Activated CD4-positive, alpha-beta T cell treated with anti-CD3 and anti-CD28 coated beads, Interleukin-2, amount 50 U/mL, for 4 hours (primary cell): ENCODE data around the gene MUCL1.
"Not testable (repeated sequence)": the region's sequence is repeated elsewhere in the genome, so short reads cannot be mapped to it uniquely, and the experiment has no call there.

ENCODE experiments used
- DNase-seq, 2 experiments: peaks; one replicate each; pipeline ENCODE4 v3.0.0-alpha.2; 2020

The MUCL1 gene, protein sequence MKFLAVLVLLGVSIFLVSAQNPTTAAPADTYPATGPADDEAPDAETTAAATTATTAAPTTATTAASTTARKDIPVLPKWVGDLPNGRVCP

DNA sequence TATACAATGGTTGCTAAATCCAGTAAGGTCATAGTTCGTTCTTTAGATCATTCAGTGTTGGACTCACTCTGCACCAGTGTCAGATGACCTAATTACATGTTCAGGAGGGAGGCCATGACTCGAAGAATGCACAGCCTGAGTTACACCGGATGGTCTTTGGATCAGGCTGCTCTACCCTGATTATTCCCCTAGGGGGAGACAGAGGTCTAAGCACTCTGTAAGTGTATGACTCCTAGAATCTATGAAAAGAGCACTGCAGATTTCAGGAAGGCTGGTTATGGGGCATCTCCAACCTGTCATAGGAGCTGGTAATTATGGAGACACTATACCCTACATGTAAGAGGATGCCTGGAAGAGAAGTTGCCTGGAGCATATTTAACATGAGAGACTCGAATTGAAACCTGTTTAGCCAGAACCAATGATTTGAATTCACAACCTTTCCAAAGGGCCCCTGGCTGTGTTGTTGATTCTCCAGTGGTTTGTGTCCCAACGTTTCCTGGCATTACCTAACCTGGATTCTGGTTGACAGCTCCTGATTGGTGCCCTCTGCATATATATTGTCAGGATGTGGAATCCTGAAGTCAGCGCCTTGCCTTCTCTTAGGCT lies at the start of gene MUCL1:
TSS of gene MUCL1 (plus strand) at position 584 of the 606 bp plus-strand sequence. CDS start 67 bp downstream, outside the sequence.
- peak; percentile 69 to 72 for DNase-seq

DNA sequence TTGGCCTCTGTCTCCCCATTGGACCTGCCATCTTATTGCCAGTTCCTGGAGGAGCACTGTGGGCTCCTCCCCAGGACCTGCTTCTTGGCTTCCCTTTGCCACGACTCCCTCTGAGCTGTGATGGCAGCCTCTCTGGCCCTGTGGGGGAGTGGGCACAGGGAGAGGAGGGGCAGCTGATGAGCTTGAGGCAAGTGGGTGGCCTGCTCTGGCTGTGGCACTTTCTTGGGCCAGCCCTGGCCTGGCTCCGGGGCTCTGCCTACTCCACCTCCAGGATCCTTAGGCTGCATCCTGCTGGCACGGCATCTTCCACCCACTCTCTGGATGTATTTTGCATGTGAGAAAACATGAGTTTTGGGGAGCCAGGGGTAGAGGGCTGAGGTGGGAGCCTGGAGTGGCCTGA lies 32.6 kb upstream of the MUCL1 start:
- DNase-seq = no peak

DNA sequence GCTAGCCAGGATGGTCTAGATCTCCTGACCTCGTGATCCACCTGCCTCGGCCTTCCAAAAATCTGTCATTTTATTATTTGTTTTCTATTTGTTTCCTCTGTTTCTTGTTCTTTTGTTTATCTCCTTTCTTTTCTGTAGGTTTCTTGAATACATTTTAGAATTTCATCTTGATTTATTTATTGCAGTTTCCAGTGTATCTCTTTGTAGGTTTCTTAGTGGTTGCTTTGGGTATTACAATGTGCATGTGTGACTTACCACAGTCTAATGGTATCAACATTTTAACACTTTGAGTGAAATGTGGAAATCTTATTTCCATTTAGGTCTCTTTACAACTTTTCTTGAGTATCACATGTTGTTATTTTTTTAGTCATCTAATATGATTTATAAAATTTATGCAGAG lies 29.9 kb upstream of the MUCL1 start:
- no peak for DNase-seq

DNA sequence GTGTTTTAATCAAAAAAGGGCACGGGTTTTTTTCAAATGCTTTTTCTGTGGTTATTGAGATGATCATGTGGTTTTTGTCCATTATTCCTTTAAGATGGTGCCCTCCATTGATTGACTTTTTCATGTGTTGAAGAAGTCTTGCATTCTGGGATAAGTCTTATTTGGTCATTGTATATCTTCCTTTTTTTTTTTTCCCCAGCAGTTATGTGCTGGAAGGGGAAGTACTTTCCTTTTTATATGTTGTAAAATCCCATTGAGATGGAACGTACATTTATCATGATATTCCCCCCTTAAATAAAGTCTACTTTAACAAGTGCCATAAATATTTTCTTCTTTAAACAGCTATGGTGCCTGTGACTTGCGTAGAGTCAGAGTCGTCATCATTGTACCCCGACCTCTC lies 24.8 kb upstream of the MUCL1 start:
- no peak for DNase-seq

DNA sequence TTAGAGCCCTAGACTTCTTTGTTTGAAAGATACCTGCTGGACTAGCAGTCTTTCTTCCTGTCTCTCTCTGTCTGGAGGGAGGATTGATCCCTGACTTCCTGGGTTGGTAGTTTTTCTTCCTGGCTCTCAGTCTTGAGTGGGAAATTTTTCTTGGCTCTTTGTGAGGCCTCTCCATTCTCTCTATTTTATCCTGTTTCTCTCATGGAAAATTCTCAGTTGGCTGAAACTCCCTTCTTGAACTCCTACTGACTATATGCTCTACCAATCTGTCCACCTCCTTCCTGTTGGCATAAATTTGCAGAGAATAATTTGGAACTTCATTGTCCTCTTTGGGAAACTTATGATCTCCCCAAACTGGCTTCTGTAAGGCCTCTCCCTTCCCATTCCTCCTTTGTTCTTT lies 24.1 kb upstream of the MUCL1 start:
- no peak for DNase-seq

DNA sequence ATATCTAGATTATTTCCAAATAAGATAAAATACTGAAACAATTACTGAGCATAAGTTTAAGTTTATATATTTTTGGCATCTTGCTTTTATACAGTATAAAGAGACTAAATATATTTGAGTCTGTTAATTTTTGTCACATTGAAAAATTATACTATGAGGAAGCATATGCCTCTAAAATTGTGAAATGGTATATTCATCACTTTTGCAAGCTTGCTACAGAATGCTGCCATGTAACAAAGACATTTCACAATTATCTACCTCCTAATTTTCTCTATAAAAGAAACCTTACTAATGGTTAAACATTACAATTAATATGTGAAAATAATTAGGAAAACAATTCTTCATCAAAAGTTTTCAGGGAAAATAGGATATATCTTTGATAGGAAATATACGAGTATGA lies 22.7 kb upstream of the MUCL1 start:
- no peak for DNase-seq

DNA sequence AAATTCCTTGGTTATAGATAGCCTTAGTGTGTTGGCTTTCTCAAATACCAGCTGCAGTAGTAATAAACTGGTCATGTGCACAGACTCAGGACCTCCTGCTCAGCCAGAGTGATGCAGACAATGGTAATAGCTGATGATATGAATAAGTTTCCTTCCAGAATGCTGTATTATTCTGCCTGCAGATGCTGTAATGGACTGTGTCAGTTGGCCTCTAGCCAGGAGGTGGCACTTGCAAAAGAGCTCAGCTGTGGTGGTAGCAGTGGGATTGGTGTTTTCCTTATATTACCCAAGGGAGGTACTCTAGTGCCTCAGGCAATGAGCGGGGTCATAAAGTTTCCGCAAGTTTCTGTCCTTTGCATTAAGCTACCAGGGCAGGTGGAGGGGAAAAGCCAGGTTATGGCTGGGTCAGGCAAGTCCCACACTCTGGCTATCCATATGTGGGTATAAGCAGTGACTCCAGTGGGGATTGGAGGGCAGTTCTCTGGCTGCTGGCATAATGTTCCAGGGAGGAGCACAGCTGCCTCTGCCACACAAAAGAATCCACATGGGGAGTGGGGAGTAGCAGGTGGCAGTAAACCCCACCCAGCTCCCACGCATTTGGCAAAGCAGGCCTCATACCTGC lies 14.0 kb upstream of the MUCL1 start:
- DNase-seq = no peak

DNA sequence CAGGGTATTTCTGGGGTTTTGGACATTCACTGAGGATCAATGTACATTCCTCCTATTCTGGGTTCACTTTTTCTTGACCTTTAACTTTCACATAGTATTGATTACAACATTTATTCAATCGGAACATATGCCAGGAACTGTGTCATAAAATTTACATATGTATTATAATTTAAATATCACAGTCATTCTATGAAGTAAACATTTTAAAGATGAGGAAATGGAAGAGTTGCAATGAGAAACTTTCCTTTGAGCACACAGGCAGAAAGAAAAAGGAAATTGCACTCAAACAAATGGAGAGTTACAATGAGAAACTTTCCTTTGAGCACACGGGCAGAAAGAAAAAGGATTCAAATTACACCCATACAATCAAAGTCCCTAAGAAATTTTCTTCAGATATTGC lies 3.1 kb downstream of the MUCL1 start:
- no peak for DNase-seq

DNA sequence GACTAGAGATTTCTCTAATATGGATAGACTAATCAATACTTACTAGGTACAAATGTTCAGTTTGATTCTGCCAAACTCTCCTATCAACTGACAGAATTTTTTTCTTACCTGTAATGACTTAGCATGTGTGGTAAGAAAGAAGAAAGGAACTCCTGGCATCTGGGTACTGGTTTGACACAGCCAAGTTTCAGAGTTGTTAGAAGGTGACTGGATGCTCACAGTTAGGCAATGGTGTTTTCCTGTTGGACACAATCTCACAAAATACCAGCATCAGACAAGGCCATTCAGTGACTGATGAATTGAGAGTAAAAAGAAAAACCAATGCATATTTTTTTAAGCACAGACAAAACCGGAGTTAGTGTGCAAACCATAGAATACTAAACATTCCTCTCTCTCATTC lies 4.2 kb downstream of the MUCL1 start:
- no peak for DNase-seq

DNA sequence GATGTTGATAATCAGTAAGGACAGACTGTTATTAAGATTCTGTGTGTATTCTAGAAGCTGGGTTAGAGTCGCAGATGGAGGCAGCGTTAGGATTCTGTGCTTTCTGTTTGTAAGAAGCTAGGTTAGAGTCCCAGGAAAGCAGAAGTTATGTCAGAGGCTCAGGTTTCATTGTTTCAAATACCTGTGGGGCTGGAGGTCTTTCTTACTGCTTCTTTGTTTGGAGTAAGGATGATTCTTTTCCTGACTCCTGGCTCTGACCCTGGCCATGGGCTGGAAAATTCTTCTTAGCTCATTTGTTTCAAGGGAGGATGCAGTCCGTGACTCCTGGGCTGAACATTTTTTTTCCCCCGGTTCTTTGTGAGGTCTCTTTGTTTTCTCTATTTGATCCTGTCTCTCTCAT lies 5.2 kb downstream of the MUCL1 start:
- no peak for DNase-seq

DNA sequence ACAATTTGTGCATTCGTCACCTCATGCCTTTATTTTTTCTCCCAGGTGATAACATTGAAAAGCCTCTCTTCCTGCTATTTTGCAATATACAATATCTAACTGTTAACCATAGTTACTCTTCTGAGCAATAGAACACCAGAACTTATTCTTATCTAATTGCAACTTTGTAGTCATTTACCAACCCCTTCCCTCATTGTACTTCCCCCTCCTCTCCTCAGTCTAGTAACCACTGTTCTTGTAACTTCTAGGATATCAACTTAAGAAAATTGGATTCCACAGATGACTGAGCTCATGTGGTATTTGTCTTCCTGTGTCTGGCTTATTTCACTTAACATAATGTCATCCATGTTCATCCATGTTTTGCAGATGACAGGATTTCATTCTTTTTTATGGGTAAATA lies 7.6 kb downstream of the MUCL1 start:
- no peak for DNase-seq

DNA sequence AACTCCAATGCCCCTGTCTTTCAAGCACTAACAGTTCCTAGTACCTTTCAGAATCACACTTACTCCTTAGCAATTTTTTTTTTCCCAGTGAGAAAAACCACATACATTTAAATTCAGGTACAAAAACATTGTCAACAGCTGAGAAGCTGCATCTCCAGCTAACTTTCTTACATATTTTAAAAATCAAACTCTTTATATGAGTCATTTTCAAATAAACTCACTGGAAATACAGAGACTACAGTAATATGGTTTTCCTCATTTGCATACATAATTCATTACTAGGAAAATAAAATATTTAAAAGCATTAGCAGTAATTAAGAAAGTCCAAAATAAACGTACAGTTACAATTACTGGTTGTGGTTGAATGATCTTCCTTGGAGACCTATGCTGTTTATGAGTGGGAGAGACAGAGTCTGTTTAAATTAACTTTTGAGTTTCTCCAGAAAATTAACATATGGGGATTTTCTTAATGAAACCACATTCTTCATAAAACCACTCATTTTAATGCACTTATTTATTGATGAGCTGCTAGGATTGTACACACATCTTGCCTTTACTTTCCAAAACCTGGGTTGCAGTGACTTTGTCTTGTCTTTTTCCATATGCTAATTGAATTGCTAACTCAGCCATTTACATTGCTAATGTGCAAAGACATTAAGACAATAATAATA lies 9.8 kb downstream of the MUCL1 start:
- no peak for DNase-seq

DNA sequence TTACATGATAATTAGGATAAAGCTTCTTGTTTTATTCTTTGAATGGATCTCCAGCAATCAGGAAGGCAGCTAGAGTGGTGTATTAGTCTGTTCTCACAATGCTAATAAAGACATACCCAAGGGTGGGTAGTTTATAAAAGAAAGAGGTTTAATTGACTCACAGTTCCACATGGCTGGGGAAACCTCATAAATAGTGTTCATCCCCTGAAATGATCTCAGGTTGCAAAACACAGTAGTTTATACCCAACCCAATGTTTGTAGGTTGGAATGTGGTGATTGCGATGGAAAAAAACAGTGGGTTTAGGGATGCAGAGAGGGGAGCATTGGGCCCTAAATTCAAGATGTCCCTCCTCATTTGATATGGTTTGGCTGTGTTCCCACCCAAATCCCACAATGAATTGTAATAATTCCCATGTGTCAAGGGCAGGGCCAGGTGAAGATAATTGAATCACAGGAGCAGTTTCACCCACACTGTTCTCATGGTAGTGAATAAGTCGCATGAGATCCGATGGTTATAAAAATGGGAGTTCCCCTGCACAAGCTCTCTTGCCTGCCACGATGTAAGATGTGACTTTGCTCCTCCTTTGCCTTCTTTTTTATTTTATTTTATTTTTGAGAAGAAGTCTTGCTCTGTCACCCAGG lies 11.5 kb downstream of the MUCL1 start:
- no peak for DNase-seq

DNA sequence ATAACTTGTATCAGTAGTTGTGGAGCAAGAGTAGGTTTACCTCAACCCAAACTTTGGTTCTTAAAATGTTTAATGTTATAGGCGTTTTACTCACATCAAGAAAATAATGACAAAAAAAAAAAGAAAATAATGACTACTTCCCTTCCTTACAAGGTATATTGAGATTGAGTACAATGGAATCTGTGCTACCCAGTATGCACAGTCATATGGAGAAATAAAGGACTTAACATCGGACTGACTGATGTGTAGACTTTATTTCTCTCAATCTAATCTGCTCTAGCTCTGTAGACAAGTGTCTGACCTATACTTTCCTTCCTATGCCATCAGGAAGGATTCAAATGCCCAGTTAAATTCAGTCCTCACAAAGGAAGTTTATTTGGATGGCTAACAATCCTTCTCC lies 14.4 kb downstream of the MUCL1 start:
- DNase-seq = no peak

DNA sequence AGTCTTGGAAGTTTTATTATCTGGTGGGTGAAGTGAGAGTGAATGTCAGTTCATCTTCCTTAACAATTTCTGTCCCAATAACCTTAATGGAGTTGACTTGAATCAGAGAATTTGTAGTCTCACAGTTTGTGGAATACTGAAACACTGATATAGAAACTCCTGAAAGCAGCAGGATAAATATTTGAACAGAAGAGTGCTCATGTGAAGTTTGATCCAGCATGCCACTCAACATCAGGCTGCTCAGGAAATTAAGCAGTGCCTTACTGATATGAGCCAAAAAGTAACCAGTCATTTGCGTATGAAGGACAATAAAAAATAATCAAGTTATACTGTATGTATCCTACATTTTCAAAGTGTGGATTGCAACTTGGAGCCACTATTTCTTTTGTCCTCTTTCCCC lies 15.7 kb downstream of the MUCL1 start:
- no peak for DNase-seq

DNA sequence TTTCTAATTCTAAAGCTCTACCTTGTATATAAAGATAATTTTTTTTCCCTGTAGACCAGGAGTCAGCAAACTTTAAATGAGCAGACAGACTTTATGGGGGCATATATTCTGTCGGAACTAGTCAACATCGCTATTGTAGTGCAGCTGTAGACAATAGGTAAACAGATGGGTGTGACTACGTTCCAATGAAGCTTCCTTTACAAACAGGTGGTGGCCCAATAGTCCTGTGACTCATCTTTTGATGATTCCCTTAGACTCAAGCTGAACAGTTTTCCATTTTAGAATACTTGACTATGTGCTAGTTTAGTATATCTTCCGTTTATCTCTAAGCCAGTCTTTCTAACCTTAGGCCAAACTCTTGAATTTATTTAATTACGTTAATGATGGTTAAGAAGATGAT lies 16.3 kb downstream of the MUCL1 start:
- DNase-seq = no peak

DNA sequence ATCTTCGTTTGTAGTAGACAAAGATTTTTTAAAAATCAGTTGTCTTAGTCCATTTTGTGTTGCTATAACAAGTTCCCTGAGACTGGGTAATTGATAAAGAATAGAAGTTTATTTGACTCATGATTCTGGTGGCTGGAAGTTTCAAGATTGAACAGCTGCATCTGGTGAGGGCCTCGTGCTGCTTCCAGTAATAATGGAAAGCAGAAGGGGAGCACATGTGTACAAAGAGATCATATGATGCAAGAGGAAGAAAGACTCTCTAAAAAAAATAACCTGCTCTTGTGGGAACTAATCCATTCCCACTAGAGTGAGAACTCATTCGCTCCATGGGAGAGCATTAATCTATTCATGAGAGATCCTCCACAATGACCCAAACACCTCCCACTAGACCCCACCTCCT lies 24.8 kb downstream of the MUCL1 start:
- no peak for DNase-seq

DNA sequence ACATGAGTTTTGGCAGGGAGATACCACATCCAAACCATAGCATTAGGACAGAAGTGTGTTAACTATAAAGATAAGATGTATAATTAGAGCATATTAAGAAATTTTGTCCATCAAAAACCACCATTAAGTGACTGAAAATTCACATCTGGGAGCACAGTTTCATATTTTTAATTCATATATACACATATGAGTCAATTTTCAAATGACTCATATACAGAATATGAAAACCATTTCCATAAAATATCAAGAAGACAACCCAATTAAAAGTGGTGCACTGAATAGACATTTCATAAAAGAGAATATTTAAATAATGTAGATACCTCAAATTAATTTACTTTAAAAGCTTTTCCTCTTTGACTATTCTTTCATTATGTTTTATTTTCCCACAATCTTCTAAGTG lies 25.3 kb downstream of the MUCL1 start:
- DNase-seq = no peak

DNA sequence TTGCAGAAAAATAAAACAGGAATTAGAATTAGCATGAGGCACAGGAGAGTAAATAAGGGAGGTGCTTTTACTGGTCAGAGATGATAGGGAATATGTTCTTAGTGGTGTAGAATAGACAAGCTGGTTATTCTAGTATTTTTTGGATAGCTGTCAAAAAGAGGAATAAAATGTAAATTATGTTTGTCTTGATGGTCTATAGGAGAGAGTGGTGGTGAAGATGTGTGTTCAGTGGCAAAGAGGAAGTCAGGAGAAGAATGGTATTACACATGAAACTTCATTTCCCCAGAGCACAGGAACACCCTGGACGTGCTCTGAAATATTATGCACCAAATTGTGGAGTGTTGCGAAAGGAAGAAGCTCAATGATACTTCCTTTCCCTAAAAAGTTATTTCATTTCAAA lies 27.8 kb downstream of the MUCL1 start:
- no peak for DNase-seq

DNA sequence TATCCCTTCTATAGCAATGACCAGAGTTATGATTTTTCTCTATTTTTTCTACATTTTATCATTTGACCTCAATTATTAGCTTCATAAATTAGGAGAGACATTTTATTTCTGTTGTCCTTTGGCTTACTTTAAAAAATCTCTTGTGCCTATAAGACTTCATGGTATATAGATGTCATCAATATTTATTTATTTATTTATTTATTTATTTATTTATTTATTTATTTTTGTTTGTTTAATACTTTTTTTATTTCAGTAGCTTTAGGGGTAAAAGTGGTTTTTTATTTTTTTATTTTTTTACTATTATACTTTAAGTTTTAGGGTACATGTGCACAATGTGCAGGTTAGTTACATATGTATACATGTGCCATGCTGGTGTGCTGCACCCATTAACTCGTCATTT lies 28.3 kb downstream of the MUCL1 start:
- not testable (repeated sequence) for DNase-seq

DNA sequence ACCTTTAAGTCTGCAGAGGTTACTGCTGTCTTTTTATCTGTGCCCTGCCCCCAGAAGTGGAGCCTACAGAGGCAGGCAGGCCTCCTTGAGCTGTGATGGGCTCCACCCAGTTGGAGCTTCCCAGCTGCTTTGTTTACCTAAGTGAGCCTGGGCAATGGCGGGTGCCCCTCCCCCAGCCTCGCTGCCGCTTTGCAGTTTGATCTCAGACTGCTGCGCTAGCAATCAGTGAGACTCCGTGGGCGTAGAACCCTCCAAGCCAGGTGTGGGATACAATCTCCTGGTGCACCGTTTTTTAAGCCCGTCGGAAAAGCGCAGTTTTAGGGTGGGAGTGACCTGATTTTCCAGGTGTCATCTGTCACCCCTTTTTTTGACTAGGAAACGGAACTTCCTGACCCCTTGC lies 34.1 kb downstream of the MUCL1 start:
- DNase-seq = not testable (repeated sequence)

DNA sequence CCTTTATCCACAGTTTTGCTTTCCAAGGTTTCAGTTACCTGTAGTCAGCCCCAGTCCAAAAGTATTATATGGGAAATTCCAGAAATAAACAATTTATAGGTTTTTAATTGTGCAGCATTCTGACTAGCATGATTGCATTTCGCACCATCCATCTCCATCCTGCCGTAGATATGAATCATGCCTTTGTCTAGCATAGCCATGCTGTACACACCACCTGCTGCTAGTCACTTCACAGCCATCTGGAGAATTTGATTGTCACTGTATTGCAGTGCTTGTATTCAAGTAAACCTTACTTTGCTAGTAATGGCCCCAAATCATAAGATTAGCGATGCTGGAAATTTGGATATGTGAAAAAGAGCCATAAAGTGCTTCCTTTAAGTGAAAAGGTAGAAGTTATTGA lies 36.0 kb downstream of the MUCL1 start:
- no peak for DNase-seq

DNA sequence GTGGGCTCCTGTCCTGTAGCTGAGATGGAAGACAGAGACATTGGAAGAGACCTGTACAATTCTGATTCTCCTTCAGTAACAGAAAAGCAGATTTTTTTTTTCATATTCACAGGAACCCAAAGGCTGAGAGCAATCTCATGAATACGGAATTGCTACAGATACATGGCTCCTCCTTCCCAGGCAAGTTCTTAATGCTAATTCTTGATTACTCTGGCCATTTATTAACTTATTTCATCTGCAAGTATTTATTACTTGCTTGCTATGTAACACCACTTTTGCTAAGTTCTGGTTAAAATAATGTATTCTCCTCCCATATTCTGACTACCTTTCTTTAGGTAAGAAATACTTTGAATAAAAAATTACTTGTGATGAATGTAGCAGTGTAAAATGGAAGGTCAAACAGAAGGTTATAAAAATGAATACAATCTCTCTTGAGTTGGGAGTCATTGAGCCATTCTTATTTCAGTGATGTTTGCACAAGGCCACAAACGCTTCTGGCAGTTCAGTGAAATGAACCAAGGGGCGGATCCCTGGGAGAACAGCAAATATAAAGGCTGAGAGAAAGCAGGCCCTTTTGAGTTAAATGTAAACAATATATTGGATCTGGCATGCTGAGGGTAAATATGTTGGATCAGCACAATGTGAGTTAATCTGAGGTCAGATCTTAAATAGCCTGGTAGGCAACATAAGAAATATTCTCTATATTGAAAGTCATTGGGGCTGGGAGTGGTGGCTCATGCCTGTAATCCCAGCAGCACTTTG lies 37.6 kb downstream of the MUCL1 start:
- DNase-seq = no peak
